ENCODE data around the gene KCNK16. TPM values are rescaled to one million over a fixed set of nuclear protein-coding genes. Genes with fewer than 3 reads are reported as not detected.

KCNK16 gene
- total and polyA plus RNA-seq, 2 of the 8 experiments (the other 6 are each of a cell fraction or from before 2014, with no cell fraction given): not detected

GRCh38 chr6:39268171-39268570 is 54.3 kb downstream of the KCNK16 start:
- H3K27me3 ChIP-seq (replicated peaks in 1 of 4; ENCODE audit: control insufficient read depth in 3 of 4, extremely low read depth in 1 of 4, insufficient read depth in 3 of 4, low read length in 3 of 4): no peaks in the 10 kb centered on the region
- H3K23me2 ChIP-seq (ENCODE audit: low read depth, low read length): no peaks in the 10 kb centered on the region
- H3K23ac ChIP-seq (ENCODE audit: insufficient read length): no peak overlapping the region
- H4K8ac ChIP-seq (ENCODE audit: extremely low read depth, insufficient read depth, low read length): no peak overlapping the region
- H3K9me3 ChIP-seq (ENCODE audit: insufficient read depth in 2 of 2, low read depth in 1 of 2, low read length in 1 of 2): no peaks in the 10 kb centered on the region
- H3K14ac ChIP-seq (ENCODE audit: insufficient read length): no peak overlapping the region
- no peak overlapping the region for H3K9ac ChIP-seq (replicated peaks in 1 of 4; ENCODE audit: extremely low read depth in 1 of 4, low read depth in 3 of 4, low read length in 3 of 4)
- H4K5ac ChIP-seq (ENCODE audit: insufficient read length, low read depth, low read length): no peak overlapping the region
- no peak overlapping the region for H3K56ac ChIP-seq (replicated peaks; ENCODE audit: insufficient read length, low read depth, low read length)
- ChIA-PET POLR2A (ENCODE audit: partially characterized antibody) (interaction anchor here (0.9 to 2.0 kb wide), 4 partner anchors 22 to 54 kb away, joined by 3 to 10 read pairs (median 4); partner anchors contain the start of gene KCNK5), CTCF (ENCODE audit: partially characterized antibody) (interaction anchor here (0.9 to 3.0 kb wide), 14 partner anchors 15 to 101 kb away, joined by 3 to 13 read pairs (median 5); no protein-coding TSS in a partner anchor)
- no peak overlapping the region for H3K27ac ChIP-seq (ENCODE audit: low read depth, low read length)
- peak overlapping the region; percentile 81; the same call in 1 of the 2 replicates for H2BK15ac ChIP-seq (ENCODE audit: low read length)
- H2AFZ ChIP-seq (ENCODE audit: low read length): no peak overlapping the region
- no peak for DNase-seq (ENCODE audit: low read depth in 1 of 2, low spot score in 2 of 2)
- no peaks in the 10 kb centered on the region for H4K20me1 ChIP-seq (replicated peaks in 1 of 2; ENCODE audit: control insufficient read depth in 1 of 2, insufficient read depth in 2 of 2, low read length in 2 of 2)
- no peak overlapping the region for H2BK120ac ChIP-seq (replicated peaks; ENCODE audit: low read depth, low read length)
- no peaks in the 10 kb centered on the region for H3K36me3 ChIP-seq (ENCODE audit: control insufficient read depth in 2 of 4, insufficient read depth in 4 of 4, low read length in 3 of 4)
- H2AK5ac ChIP-seq (ENCODE audit: low read depth, low read length): peak overlapping the region; percentile 98
- peak overlapping the region; percentile 83 for H2BK20ac ChIP-seq (ENCODE audit: low read length)
- peaks cover 4 to 16% (median 14%) of the 10 kb centered on the region in 4 experiments for H3K4me1 ChIP-seq (replicated peaks in 1 of 4; ENCODE audit: control insufficient read depth in 3 of 4, insufficient read depth in 4 of 4, low read length in 3 of 4)
- H3K4me2 ChIP-seq (ENCODE audit: insufficient read depth in 1 of 2, low read depth in 2 of 2, low read length in 2 of 2): 0 out of 4 replicates have a peak overlapping the region, but pooled peaks of 1 of the 2 experiments have one; percentile 22
- H2BK12ac ChIP-seq (ENCODE audit: low read depth, low read length): peak overlapping the region; percentile 77
- 84% methylated on average over 6 of the region's 7 CpGs; no CpG with 5 or more reads in 1 of the 2 experiments for WGBS, 2 experiments (ENCODE audit: extremely low coverage in 1 of 2, insufficient coverage in 1 of 2, insufficient read length in 1 of 2, insufficient replicate concordance in 2 of 2, low coverage in 1 of 2, low lambda C conversion rate in 2 of 2, missing lambda C conversion rate in 1 of 2)
- no peaks in the 10 kb centered on the region for H3K79me1 ChIP-seq (ENCODE audit: low read depth, low read length)
- H2BK5ac ChIP-seq (ENCODE audit: low read depth, low read length): peak overlapping the region; percentile 83; the same call in 1 of the 2 replicates
- no peaks in the 10 kb centered on the region for H3K79me2 ChIP-seq (ENCODE audit: control insufficient read depth in 1 of 2, insufficient read depth in 2 of 2, low read length in 2 of 2)
- no peak overlapping the region; the same call in 1 of the 2 replicates for H3K18ac ChIP-seq (ENCODE audit: extremely low read depth, low read length)
- no peak for FAIRE-seq
- H3K4ac ChIP-seq (replicated peaks; ENCODE audit: insufficient read length, low read depth, low read length): peak overlapping the region; percentile 71
- no peak overlapping the region for H3K4me3 ChIP-seq (ENCODE audit: extremely low read depth in 1 of 4, insufficient read depth in 2 of 4, low read depth in 3 of 4, low read length in 4 of 4)
- H4K91ac ChIP-seq (replicated peaks; ENCODE audit: insufficient read length, low read length): peak overlapping the region; percentile 58
- TF ChIP-seq GTF2F1 (IDR thresholded peaks at IDR 0.05; ENCODE audit: borderline replicate concordance, low read depth, low read length) (no peak), CBX5 (IDR thresholded peaks at IDR 0.05; ENCODE audit: low read depth, low read length) (no peak), SUZ12 (IDR thresholded peaks at IDR 0.05; ENCODE audit: low read length) (no peak), SIRT6 (IDR thresholded peaks at IDR 0.05; ENCODE audit: low read length) (no peak), POLR2AphosphoS5 (IDR thresholded peaks at IDR 0.05; ENCODE audit: low read depth, low read length) (no peak), TEAD4 (IDR thresholded peaks at IDR 0.05; ENCODE audit: low read depth, low read length) (no peak), HDAC6 (IDR thresholded peaks at IDR 0.05; ENCODE audit: low read depth, low read length) (no peak), SRF (IDR thresholded peaks at IDR 0.05; ENCODE audit: low read depth, low read length) (no peak), SIN3A (conservative IDR thresholded peaks at IDR 0.05 in 1 of 2, IDR thresholded peaks at IDR 0.05 in 1 of 2; ENCODE audit: low read depth in 1 of 2, low read length in 2 of 2) (no peak), BRCA1 (IDR thresholded peaks at IDR 0.05; ENCODE audit: low read depth, low read length) (no peak), KDM4A (IDR thresholded peaks at IDR 0.05; ENCODE audit: low read depth, low read length, severe bottlenecking) (no peak), RBBP5 (IDR thresholded peaks at IDR 0.05; ENCODE audit: borderline replicate concordance, low read depth, low read length) (no peak)
- TF ChIP-seq, protein P1, sequence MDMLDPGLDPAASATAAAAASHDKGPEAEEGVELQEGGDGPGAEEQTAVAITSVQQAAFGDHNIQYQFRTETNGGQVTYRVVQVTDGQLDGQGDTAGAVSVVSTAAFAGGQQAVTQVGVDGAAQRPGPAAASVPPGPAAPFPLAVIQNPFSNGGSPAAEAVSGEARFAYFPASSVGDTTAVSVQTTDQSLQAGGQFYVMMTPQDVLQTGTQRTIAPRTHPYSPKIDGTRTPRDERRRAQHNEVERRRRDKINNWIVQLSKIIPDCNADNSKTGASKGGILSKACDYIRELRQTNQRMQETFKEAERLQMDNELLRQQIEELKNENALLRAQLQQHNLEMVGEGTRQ (IDR thresholded peaks at IDR 0.05; ENCODE audit: low read length): no peak
